Keratinocyte (primary cell): Measurements from ENCODE around the gene MCF2. TPM values are rescaled to one million over a fixed set of nuclear protein-coding genes. Genes with fewer than 3 reads are reported as not detected.
A peak's percentile ranks its signal among the peaks of the same experiment; 100 is the strongest.

ENCODE experiments used
- DNase-seq: peaks from one replicate; pipeline ENCODE4 v3.0.0-alpha.2; 2011; ENCODE audit warnings: low read depth, missing footprints, low spot score
- FAIRE-seq: peaks from 2 replicates; lab custom pipeline; 2011; peaks lifted over from hg19 to GRCh38; lab: Jason Lieb, UNC
- H2AFZ ChIP-seq: 2 replicates; pipeline ENCODE4 v1.6.0; 2012; ENCODE audit warnings: low read length, control low read depth, inconsistent platforms; ENCODE audit not compliant: control insufficient read depth
- H3K27ac ChIP-seq: 2 replicates; pipeline ENCODE4 v1.5.1; 2011; ENCODE audit warnings: low read length; ENCODE audit not compliant: control insufficient read depth, insufficient read depth
- H3K27me3 ChIP-seq: 3 replicates; pipeline ENCODE4 v1.6.0; 2011; ENCODE audit warnings: low read length; ENCODE audit not compliant: control insufficient read depth, insufficient read depth; ENCODE audit errors: extremely low read depth
- H3K36me3 ChIP-seq, 2 experiments: 2 replicates in 1 of 2; 3 replicates in 1 of 2; pipeline ENCODE4 v1.5.1; 2011; ENCODE audit warnings: low read length in 2 of 2, mild to moderate bottlenecking in 1 of 2; ENCODE audit not compliant: control insufficient read depth in 2 of 2, insufficient read depth in 2 of 2; ENCODE audit errors: extremely low read depth in 1 of 2
- H3K4me1 ChIP-seq: 3 replicates; pipeline ENCODE4 v1.5.1; 2011; ENCODE audit warnings: low read length; ENCODE audit not compliant: control insufficient read depth, insufficient read depth; ENCODE audit errors: extremely low read depth
- H3K4me2 ChIP-seq: 3 replicates; pipeline ENCODE4 v1.6.0; 2011; ENCODE audit warnings: low read depth, low read length; ENCODE audit not compliant: control insufficient read depth, insufficient read depth; ENCODE audit errors: extremely low read depth
- H3K4me3 ChIP-seq, 3 experiments: fragments of 200-600 bp in 1 of 3; sonication (generic) in 1 of 3; 2 replicates in 2 of 3; 3 replicates in 1 of 3; pipeline ENCODE4 v1.5.1; 2011 to 2016; ENCODE audit warnings: low read length in 3 of 3, mild to moderate bottlenecking in 3 of 3, control low read depth in 2 of 3, inconsistent platforms in 1 of 3, low read depth in 1 of 3, mixed read lengths in 1 of 3, mixed run types in 1 of 3, moderate library complexity in 1 of 3; ENCODE audit not compliant: control insufficient read depth in 2 of 3, insufficient read depth in 2 of 3; ENCODE audit errors: extremely low read depth in 1 of 3
- H3K79me2 ChIP-seq: 2 replicates; pipeline ENCODE4 v1.6.0; 2012; ENCODE audit warnings: low read length; ENCODE audit not compliant: control insufficient read depth, insufficient read depth
- H3K9ac ChIP-seq: 3 replicates; pipeline ENCODE4 v1.6.0; 2011; ENCODE audit warnings: low read length; ENCODE audit not compliant: control insufficient read depth, insufficient read depth; ENCODE audit errors: extremely low read depth
- H3K9me1 ChIP-seq: 3 replicates; pipeline ENCODE4 v1.6.0; 2011; ENCODE audit warnings: low read length; ENCODE audit not compliant: control insufficient read depth, insufficient read depth; ENCODE audit errors: extremely low read depth
- H3K9me3 ChIP-seq: 2 replicates; pipeline ENCODE4 v1.5.1; 2012; ENCODE audit warnings: low read depth, low read length; ENCODE audit not compliant: control insufficient read depth
- H4K20me1 ChIP-seq: 3 replicates; pipeline ENCODE4 v1.6.0; 2011; ENCODE audit warnings: low read length; ENCODE audit not compliant: control insufficient read depth, insufficient read depth; ENCODE audit errors: extremely low read depth
- EZH2 ChIP-seq: IDR thresholded peaks from one replicate; pipeline ENCODE4 v1.6.1; 2012; ENCODE audit warnings: inconsistent platforms, mild to moderate bottlenecking, low read length, moderate library complexity
- dilution Hi-C: fragments of 300-500 bp; cut with MboI; formaldehyde crosslinking; loops from one replicate; pipeline ENCODE4 v1.7.0; 2020; ENCODE audit warnings: low sequenced_read_pairs; ENCODE audit not compliant: extremely low pct_ligation_motif_present
- polyA plus RNA-seq, 5 experiments: library from polyadenylated mRNA; depleted of rRNA in 3 of 5; stranded (reverse) in 3 of 5; stranded (forward) in 1 of 5; unstranded in 1 of 5; fragments of >200 nt; gene quantifications; 1 replicate in 1 of 5; 2 replicates in 3 of 5; 3 replicates in 1 of 5; pipeline versions ENCODE4 v1.2.1 to v1.2.3, GENCODE V29; 2011 to 2012; ENCODE audit warnings: missing spikeins in 2 of 5, low read depth in 1 of 5, low replicate concordance in 1 of 5
- TF ChIP-seq, protein P1 (sequence below), 3 experiments: IDR thresholded peaks in 1 of 3; conservative IDR thresholded peaks in 1 of 3; optimal IDR thresholded peaks in 1 of 3; 2 replicates in 2 of 3; 3 replicates in 1 of 3; pipeline versions ENCODE3 to v1.5.1; 2011; ENCODE audit warnings: low read length in 3 of 3, mild to moderate bottlenecking in 3 of 3, moderate library complexity in 2 of 3, control low read depth in 1 of 3, inconsistent platforms in 1 of 3; ENCODE audit not compliant: insufficient read depth in 2 of 3; ENCODE audit errors: extremely low read depth in 1 of 3

The MCF2 gene
- polyA plus RNA-seq, 1 donor (not counting 4 experiments of a cell fraction or from before 2014, with no cell fraction given), result 0.75 TPM

DNA sequence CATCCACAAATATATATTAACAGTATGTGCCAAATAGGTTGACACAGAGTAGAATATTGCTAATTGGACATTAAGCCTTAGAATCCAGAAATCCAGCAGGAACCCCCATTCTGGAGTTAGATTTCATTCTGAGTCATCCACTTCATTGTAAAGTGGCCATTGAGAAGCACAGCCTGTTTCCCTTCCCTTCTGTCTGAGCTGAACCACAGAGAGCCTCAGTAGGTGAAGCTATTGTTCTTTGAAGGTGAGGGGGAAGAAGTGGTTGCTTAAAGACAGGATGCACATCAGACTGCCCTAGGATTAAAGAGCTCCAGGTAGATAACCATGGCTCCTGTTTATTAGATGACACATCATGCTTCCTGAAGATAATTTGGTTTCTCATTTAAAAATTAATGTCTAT, 30.6 kb upstream of the MCF2 start:
- dilution Hi-C loops, result no loop called here
- H3K36me3 ChIP-seq, result no peaks in the 10 kb centered on the region
- H3K4me3 ChIP-seq, result no peak overlapping the region
- H3K79me2 ChIP-seq, result no peaks in the 10 kb centered on the region
- no peaks in the 10 kb centered on the region for H3K9me3 ChIP-seq
- H3K4me1 ChIP-seq, result peaks cover 17% of the 10 kb centered on the region
- H3K27ac ChIP-seq, result peak overlapping the region; percentile 48
- no peaks in the 10 kb centered on the region for H3K27me3 ChIP-seq
- peak overlapping the region; percentile 46 for H3K4me2 ChIP-seq
- H3K9ac ChIP-seq, result no peak overlapping the region
- FAIRE-seq (no peak), DNase-seq (no peak)
- no peaks in the 10 kb centered on the region for H4K20me1 ChIP-seq
- no peaks in the 10 kb centered on the region for H3K9me1 ChIP-seq
- no peak overlapping the region for H2AFZ ChIP-seq
- TF ChIP-seq, protein P1, sequence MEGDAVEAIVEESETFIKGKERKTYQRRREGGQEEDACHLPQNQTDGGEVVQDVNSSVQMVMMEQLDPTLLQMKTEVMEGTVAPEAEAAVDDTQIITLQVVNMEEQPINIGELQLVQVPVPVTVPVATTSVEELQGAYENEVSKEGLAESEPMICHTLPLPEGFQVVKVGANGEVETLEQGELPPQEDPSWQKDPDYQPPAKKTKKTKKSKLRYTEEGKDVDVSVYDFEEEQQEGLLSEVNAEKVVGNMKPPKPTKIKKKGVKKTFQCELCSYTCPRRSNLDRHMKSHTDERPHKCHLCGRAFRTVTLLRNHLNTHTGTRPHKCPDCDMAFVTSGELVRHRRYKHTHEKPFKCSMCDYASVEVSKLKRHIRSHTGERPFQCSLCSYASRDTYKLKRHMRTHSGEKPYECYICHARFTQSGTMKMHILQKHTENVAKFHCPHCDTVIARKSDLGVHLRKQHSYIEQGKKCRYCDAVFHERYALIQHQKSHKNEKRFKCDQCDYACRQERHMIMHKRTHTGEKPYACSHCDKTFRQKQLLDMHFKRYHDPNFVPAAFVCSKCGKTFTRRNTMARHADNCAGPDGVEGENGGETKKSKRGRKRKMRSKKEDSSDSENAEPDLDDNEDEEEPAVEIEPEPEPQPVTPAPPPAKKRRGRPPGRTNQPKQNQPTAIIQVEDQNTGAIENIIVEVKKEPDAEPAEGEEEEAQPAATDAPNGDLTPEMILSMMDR (optimal IDR thresholded peaks at IDR 0.05 in 1 of 3, IDR thresholded peaks at IDR 0.05 in 1 of 3, conservative IDR thresholded peaks at IDR 0.05 in 1 of 3; ENCODE audit: extremely low read depth in 1 of 3, insufficient read depth in 2 of 3, low read length in 3 of 3), result no peak
- TF ChIP-seq EZH2, result no peak

DNA sequence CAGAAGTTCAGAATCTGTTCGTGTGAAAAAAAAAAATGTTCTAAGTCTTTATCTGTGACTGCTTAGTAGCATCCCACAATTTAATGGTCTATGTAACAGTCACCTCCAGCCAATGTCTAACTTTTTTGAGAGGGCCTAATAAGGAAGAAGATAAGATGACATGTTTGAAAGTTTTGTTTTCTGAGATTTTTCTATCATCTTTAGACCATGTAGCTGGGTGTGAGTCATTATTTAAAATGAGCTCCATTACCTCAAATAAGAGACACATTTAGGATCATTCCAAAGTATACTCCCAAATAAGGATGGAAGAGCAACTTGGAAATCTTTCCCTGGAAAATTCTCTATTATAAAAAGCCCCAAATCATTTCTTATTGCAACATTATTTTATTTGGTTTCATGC, 28.2 kb upstream of the MCF2 start:
- Histone ChIP-seq H3K4me1 (peaks cover 17% of the 10 kb centered on the region), H3K9me3 (no peaks in the 10 kb centered on the region), H3K9me1 (no peaks in the 10 kb centered on the region), H4K20me1 (no peaks in the 10 kb centered on the region), H3K4me3 (no peak overlapping the region), H3K27me3 (no peaks in the 10 kb centered on the region), H3K79me2 (no peaks in the 10 kb centered on the region), H3K9ac (no peak overlapping the region), H3K27ac (no peak overlapping the region), H3K36me3 (no peaks in the 10 kb centered on the region), H3K4me2 (no peak overlapping the region), H2AFZ (no peak overlapping the region)
- dilution Hi-C loops, result no loop called here
- DNase-seq (no peak), FAIRE-seq (no peak)
- TF ChIP-seq, protein P1 (optimal IDR thresholded peaks at IDR 0.05 in 1 of 3, IDR thresholded peaks at IDR 0.05 in 1 of 3, conservative IDR thresholded peaks at IDR 0.05 in 1 of 3; ENCODE audit: extremely low read depth in 1 of 3, insufficient read depth in 2 of 3, low read length in 3 of 3), result no peak
- no peak for TF ChIP-seq EZH2
